Measurements from ENCODE around the gene BCAS3. TPM values are rescaled to one million over a fixed set of nuclear protein-coding genes. Genes with fewer than 3 reads are reported as not detected.
"Not testable (repeated sequence)": the region's sequence is repeated elsewhere in the genome, so short reads cannot be mapped to it uniquely, and the experiment has no call there.

The BCAS3 gene
- total and polyA plus RNA-seq, 9 donors: 9.4 to 37.0 (median 21.6) TPM

- no peak for TF ChIP-seq EP300 (IDR thresholded peaks at IDR 0.05)
- no peak for TF ChIP-seq POLR2A (IDR thresholded peaks at IDR 0.05)
- TF ChIP-seq, protein P1, sequence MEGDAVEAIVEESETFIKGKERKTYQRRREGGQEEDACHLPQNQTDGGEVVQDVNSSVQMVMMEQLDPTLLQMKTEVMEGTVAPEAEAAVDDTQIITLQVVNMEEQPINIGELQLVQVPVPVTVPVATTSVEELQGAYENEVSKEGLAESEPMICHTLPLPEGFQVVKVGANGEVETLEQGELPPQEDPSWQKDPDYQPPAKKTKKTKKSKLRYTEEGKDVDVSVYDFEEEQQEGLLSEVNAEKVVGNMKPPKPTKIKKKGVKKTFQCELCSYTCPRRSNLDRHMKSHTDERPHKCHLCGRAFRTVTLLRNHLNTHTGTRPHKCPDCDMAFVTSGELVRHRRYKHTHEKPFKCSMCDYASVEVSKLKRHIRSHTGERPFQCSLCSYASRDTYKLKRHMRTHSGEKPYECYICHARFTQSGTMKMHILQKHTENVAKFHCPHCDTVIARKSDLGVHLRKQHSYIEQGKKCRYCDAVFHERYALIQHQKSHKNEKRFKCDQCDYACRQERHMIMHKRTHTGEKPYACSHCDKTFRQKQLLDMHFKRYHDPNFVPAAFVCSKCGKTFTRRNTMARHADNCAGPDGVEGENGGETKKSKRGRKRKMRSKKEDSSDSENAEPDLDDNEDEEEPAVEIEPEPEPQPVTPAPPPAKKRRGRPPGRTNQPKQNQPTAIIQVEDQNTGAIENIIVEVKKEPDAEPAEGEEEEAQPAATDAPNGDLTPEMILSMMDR (IDR thresholded peaks at IDR 0.05): no peak
- no peaks in the 10 kb centered on the region for H3K27me3 ChIP-seq
- no peaks in the 10 kb centered on the region for H3K36me3 ChIP-seq
- no peak overlapping the region for H3K4me3 ChIP-seq
- no peak overlapping the region for H3K27ac ChIP-seq
- DNase-seq: no peak
- intact Hi-C loops (cut with DNase I): no loop called here
- H3K4me1 ChIP-seq (ENCODE audit: insufficient read depth): no peaks in the 10 kb centered on the region
- WGBS, 3 donors: 88 to 91% (median 90%) methylated on average over 2 of the region's 2 CpGs
- no peaks in the 10 kb centered on the region for H3K9me3 ChIP-seq
Observed at GRCh38 chr17:60661489-60661888, 16.2 kb upstream of the BCAS3 start.

GRCh38 chr17:60664022-60664421 is 13.6 kb upstream of the BCAS3 start:
- no peak for DNase-seq
- no peaks in the 10 kb centered on the region for H3K9me3 ChIP-seq
- 31 to 45% (median 36%) methylated on average over 1 of the region's 1 CpG for WGBS, 3 donors
- intact Hi-C loops (cut with DNase I): no loop called here
- no peak overlapping the region for H3K4me3 ChIP-seq
- no peaks in the 10 kb centered on the region for H3K27me3 ChIP-seq
- H3K36me3 ChIP-seq: no peaks in the 10 kb centered on the region
- no peaks in the 10 kb centered on the region for H3K4me1 ChIP-seq (ENCODE audit: insufficient read depth)
- no peak overlapping the region for H3K27ac ChIP-seq
- TF ChIP-seq POLR2A (IDR thresholded peaks at IDR 0.05): no peak
- TF ChIP-seq, protein P1 (IDR thresholded peaks at IDR 0.05): no peak
- no peak for TF ChIP-seq EP300 (IDR thresholded peaks at IDR 0.05)

DNA sequence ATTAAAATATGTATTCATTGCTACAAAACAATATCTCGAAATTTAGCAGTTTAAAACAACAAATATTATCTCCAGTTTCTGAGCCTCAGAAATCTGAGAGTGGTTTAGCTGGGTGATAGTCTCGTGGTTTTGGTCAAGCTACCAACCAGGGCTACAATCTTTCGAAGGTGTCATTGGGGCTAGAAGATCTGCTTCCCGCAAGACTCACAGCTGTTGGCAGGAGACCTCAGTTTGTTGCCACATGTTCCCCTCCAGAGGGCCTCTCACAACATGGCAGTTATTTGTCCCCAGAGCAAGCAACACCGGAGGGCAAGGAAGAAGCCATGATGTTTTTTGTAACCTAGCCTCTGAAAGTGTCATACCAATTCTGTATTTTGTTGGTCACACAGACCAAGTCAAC is 12.0 kb upstream of the BCAS3 start:
- DNase-seq: no peak
- Histone ChIP-seq H3K4me3 (no peak overlapping the region), H3K27me3 (no peaks in the 10 kb centered on the region), H3K9me3 (no peaks in the 10 kb centered on the region), H3K36me3 (no peaks in the 10 kb centered on the region), H3K4me1 (ENCODE audit: insufficient read depth) (no peaks in the 10 kb centered on the region), H3K27ac (no peak overlapping the region)
- 93 to 95% (median 95%) methylated on average over 5 of the region's 5 CpGs for WGBS, 3 donors
- TF ChIP-seq, protein P1 (IDR thresholded peaks at IDR 0.05): no peak
- TF ChIP-seq POLR2A (IDR thresholded peaks at IDR 0.05) (no peak), EP300 (IDR thresholded peaks at IDR 0.05) (no peak)
- intact Hi-C loops (cut with DNase I): no loop called here

DNA sequence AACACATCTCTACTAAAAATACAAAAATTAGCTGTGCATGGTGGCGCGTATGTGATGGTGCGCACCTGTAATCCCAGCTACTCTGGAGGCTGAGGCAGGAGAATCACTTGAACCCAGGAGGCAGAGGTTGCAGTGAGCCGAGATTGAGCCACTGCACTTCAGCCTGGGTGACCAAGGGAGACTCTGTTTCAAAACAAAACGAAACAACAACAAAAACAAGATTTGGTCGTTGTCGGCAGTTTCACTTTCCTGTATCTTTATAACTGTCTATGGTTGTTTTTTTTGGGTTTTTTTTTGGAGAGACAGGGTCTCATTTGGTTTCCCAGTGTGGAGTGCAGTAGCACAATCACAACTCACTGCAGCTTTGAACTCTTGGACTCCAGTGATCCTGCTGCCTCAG is 8.9 kb upstream of the BCAS3 start:
- H3K9me3 ChIP-seq; intact Hi-C loops (cut with DNase I); H3K27ac ChIP-seq; H3K4me1 ChIP-seq (ENCODE audit: insufficient read depth); DNase-seq; H3K36me3 ChIP-seq; H3K4me3 ChIP-seq; H3K27me3 ChIP-seq: not testable (repeated sequence)
- 67 to 81% (median 72%) methylated on average over 7 of the region's 7 CpGs for WGBS, 3 donors

DNA sequence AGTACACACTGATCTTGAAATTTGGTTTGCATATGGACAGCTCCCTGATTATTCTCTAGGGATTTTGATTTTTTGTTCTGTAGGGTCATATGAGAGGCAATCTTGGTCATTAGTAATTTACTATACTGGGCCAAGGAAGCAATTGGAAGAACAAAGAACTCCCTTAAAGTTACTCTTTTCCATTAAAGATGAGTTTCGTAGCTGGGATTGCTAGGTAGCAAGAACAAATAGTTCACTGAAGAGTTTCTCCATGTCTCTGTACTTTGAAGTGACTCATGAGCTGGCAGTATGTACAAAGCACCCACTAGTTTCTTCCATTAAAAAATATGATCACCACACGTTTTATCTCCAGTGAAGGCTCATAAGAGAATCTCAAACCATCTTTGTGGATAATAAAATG is 6.2 kb upstream of the BCAS3 start:
- H3K9me3 ChIP-seq: no peaks in the 10 kb centered on the region
- TF ChIP-seq, protein P1 (IDR thresholded peaks at IDR 0.05): no peak
- TF ChIP-seq EP300 (IDR thresholded peaks at IDR 0.05): no peak
- TF ChIP-seq POLR2A (IDR thresholded peaks at IDR 0.05): no peak
- intact Hi-C loops (cut with DNase I): no loop called here
- no peak overlapping the region for H3K27ac ChIP-seq
- no peak overlapping the region for H3K4me3 ChIP-seq
- no peaks in the 10 kb centered on the region for H3K36me3 ChIP-seq
- WGBS, 3 donors: 24 to 40% (median 38%) methylated on average over 2 of the region's 2 CpGs
- H3K4me1 ChIP-seq (ENCODE audit: insufficient read depth): no peaks in the 10 kb centered on the region
- DNase-seq: no peak
- no peaks in the 10 kb centered on the region for H3K27me3 ChIP-seq

DNA sequence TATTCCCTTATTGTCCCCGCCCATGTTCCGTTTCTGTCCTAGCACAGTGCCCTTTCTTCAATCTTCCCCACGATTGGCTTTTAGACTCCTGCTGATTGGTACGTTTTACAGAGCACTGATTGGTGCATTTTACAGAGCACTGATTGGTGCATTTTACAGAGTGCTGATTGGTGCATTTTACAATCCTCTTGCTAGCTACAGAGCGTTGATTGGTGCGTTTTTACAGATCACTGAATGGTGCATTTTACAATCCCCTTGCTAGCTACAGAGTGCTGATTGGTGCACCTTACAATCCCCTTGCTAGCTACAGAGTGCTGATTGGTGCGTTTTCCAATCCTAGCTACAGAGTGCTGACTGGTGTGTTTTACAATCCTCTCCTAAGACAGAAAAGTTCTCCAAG is 3.0 kb upstream of the BCAS3 start:
- H3K9me3 ChIP-seq; intact Hi-C loops (cut with DNase I); H3K27ac ChIP-seq; H3K4me3 ChIP-seq; H3K36me3 ChIP-seq; H3K4me1 ChIP-seq (ENCODE audit: insufficient read depth); DNase-seq; H3K27me3 ChIP-seq: not testable (repeated sequence)
- 82 to 94% (median 84%) methylated on average over 7 of the region's 7 CpGs for WGBS, 3 donors

All from ovary (tissue), 9 donors.